ENCODE results near the gene CTDP1.

- TF ChIP-seq CTCF (IDR thresholded peaks at IDR 0.05) (no peak), POLR2A (IDR thresholded peaks at IDR 0.05) (no peak)
These were observed 47.7 kb upstream of the CTDP1 start for GRCh38 chr18:79631761-79632446.

All from tibial nerve (tissue), 3 donors.